Ishikawa (cell line): ENCODE measurements around the gene CARM1.
A peak's percentile ranks its signal among the peaks of the same experiment; 100 is the strongest.

ENCODE experiments used
- EP300 ChIP-seq: IDR thresholded peaks from 2 replicates; pipeline ENCODE4 v1.6.1; 2012; ENCODE audit warnings: borderline replicate concordance
- FOXM1 ChIP-seq: IDR thresholded peaks from 2 replicates; pipeline ENCODE4 v1.6.1; 2012; ENCODE audit warnings: low read depth, borderline replicate concordance
- RAD21 ChIP-seq: IDR thresholded peaks from 2 replicates; pipeline ENCODE4 v1.6.1; 2012; ENCODE audit warnings: low read depth
- REST ChIP-seq: IDR thresholded peaks from 2 replicates; pipeline ENCODE4 v1.6.1; 2012; ENCODE audit warnings: low read depth, mild to moderate bottlenecking
- TAF1 ChIP-seq: IDR thresholded peaks from 2 replicates; pipeline ENCODE4 v1.6.1; 2012; ENCODE audit warnings: low read depth, mild to moderate bottlenecking
- TCF12 ChIP-seq: IDR thresholded peaks from 2 replicates; pipeline ENCODE4 v1.6.1; 2012; ENCODE audit warnings: low read depth
- TEAD4 ChIP-seq: IDR thresholded peaks from 2 replicates; pipeline ENCODE4 v1.6.1; 2012
- USF1 ChIP-seq: IDR thresholded peaks from 2 replicates; pipeline ENCODE4 v1.6.1; 2012
- YY1 ChIP-seq: IDR thresholded peaks from 2 replicates; pipeline ENCODE4 v1.6.1; 2012; ENCODE audit warnings: low read depth
- ZBTB7A ChIP-seq: IDR thresholded peaks from 2 replicates; pipeline ENCODE4 v1.6.1; 2012; ENCODE audit warnings: low read depth

DNA sequence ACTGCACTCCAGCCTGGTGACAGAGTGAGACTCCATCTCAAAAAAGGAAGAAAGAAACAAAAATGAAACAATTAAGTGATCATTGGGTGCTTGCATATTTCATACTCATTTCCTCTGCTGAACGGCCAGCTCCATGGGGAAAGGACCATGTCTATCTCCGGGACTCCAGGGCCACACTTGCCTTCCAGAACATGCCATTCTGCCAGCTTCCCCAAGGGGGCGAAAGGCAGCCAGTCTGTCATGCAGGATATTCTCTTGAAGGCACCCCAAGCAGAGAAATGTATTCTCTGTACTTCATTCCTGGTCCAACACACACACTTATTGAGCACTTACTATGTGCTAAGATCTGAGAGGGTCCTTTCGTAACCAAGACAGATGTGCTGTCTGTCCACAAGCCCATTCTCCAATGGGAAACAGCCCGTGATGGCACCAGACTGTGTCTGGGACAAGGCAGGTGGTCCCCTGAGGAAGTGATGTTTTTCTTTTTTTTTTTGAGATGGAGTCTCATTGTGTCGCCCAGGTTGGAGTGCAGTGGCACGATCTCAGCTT is 10.2 kb upstream of the CARM1 start:
- TF ChIP-seq EP300, result no peak
- TF ChIP-seq TAF1, result no peak
- TF ChIP-seq RAD21, result peak; percentile 34; the same call in 1 of the 2 replicates
- TF ChIP-seq USF1, result no peak
- TF ChIP-seq FOXM1, result no peak
- TF ChIP-seq YY1, result no peak
- no peak for TF ChIP-seq TCF12
- TF ChIP-seq REST, result no peak
- TF ChIP-seq ZBTB7A, result no peak
- TF ChIP-seq TEAD4, result no peak
